ENCODE measurements around the gene MAP2K2. TPM values are rescaled to one million over a fixed set of nuclear protein-coding genes. Genes with fewer than 3 reads are reported as not detected.
"Not testable (repeated sequence)": the region's sequence is repeated elsewhere in the genome, so short reads cannot be mapped to it uniquely, and the experiment has no call there.

Gene MAP2K2
- total RNA-seq, 4 donors from 2014 or later: 76.9 to 128 (median 93.8) TPM

DNA sequence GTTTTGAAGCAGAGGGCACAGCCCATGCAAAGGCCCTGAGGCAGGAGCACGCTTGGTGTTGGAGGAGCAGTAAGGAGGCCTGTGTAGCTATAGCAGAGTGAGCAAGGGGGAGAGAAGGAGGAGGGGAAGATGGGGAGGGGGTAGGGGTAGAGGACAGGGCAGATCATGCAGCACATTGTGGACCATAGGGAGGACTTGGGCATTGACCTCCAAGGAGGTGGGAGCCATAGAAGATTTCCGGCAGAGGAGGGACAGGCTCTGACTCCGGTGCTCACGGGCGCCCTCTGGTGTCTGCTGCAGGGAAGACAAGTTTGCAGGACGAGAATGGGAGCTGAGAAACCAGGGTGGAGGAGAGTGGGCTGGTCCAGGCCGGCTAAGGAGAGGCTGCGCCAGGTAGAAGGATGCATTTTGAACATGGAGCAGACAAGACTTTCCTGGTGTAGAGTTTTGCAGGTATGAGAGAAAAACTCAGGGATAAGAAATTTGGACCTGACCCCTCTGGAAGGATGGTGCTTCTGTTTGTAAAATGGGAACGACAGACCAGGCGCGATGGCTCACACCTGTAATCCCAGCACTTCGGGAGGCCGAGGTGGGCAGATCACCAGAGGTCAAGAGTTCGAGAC, 15.8 kb upstream of the MAP2K2 start:
- 25 to 31% methylated on average over 14 of the region's 14 CpGs for WGBS, 2 donors

DNA sequence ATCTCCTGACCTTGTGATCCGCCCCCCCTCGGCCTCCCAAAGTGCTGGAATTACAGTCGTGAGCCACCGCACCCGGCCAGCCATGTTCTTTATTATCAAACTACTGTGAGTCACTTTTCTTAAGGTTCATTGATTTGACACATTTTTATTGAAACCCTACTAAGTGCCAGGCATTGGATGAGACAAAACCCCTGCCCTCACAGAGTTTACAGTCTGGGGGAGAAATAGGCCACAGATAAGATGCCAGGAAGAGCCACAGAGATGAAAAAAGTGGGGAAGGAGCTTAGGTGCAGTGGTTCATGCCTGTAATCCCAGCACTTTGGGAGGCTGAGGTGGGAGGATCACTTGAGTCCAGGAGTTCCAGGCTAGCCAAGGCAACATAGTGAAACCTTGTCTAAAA, 14.5 kb upstream of the MAP2K2 start:
- no peak for DNase-seq
- H3K9me3 ChIP-seq: no peaks in the 10 kb centered on the region
- TF ChIP-seq POLR2A (IDR thresholded peaks at IDR 0.05): no peak
- TF ChIP-seq, protein P1, sequence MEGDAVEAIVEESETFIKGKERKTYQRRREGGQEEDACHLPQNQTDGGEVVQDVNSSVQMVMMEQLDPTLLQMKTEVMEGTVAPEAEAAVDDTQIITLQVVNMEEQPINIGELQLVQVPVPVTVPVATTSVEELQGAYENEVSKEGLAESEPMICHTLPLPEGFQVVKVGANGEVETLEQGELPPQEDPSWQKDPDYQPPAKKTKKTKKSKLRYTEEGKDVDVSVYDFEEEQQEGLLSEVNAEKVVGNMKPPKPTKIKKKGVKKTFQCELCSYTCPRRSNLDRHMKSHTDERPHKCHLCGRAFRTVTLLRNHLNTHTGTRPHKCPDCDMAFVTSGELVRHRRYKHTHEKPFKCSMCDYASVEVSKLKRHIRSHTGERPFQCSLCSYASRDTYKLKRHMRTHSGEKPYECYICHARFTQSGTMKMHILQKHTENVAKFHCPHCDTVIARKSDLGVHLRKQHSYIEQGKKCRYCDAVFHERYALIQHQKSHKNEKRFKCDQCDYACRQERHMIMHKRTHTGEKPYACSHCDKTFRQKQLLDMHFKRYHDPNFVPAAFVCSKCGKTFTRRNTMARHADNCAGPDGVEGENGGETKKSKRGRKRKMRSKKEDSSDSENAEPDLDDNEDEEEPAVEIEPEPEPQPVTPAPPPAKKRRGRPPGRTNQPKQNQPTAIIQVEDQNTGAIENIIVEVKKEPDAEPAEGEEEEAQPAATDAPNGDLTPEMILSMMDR (IDR thresholded peaks at IDR 0.05): no peak
- intact Hi-C loops (cut with DNase I): loop anchor here (10.0 kb wide), 2 partner anchors 84 to 154 kb away; partner anchors contain the start of gene EEF2
- 84 to 88% methylated on average over 5 of the region's 5 CpGs for WGBS, 2 donors
- no peak overlapping the region for H3K27ac ChIP-seq
- H3K4me1 ChIP-seq: peaks cover 0 to 22% (median 6%) of the 10 kb centered on the region in 3 donors
- no peaks in the 10 kb centered on the region for H3K27me3 ChIP-seq
- no peaks in the 10 kb centered on the region for H3K36me3 ChIP-seq
- no peak overlapping the region for H3K4me3 ChIP-seq

More for the DNA sequence above, 15.8 kb upstream of the MAP2K2 start:
- intact Hi-C loops (cut with DNase I): loop anchor here (10.0 kb wide), 2 partner anchors 85 to 155 kb away; partner anchors contain the start of gene EEF2
- Histone ChIP-seq H3K4me3 (no peak overlapping the region), H3K27me3 (peaks cover 0 to 1% (median 0%) of the 10 kb centered on the region in 4 donors), H3K4me1 (peaks cover 0 to 13% (median 6%) of the 10 kb centered on the region in 3 donors), H3K9me3 (no peaks in the 10 kb centered on the region), H3K36me3 (no peaks in the 10 kb centered on the region), H3K27ac (no peak overlapping the region)
- no peak for DNase-seq
- TF ChIP-seq, protein P1 (IDR thresholded peaks at IDR 0.05): peak; percentile 71 to 85 (median 79)
- TF ChIP-seq POLR2A (IDR thresholded peaks at IDR 0.05): no peak

DNA sequence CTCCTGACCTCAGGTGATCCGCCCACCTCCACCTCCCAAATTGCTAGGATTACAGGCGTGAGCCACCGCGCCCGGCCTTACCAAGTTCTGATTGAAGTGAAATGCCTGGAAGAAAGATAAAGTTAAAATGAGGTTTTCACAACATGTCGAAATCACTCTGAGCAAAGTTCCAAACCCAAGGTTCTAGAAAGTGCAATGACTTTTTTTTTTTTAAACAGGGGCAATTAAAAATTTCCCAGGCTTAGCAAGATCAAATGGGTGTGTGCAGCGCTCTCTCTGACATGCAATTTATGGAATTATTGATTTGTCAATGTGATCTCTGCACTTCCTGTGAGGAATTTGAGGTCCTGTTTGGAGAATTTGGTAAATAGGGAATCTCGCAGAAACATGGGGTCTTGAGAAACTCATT, 12.8 kb upstream of the MAP2K2 start:
- Histone ChIP-seq H3K4me3 (no peak overlapping the region), H3K4me1 (peaks cover 0 to 29% (median 6%) of the 10 kb centered on the region in 3 donors), H3K27me3 (no peaks in the 10 kb centered on the region), H3K27ac (no peak overlapping the region), H3K9me3 (no peaks in the 10 kb centered on the region), H3K36me3 (no peaks in the 10 kb centered on the region)
- 77 to 86% methylated on average over 8 of the region's 8 CpGs for WGBS, 2 donors
- intact Hi-C loops (cut with DNase I): loop anchor here (10.0 kb wide), 2 partner anchors 82 to 152 kb away; partner anchors contain the start of gene EEF2
- TF ChIP-seq, protein P1 (IDR thresholded peaks at IDR 0.05): no peak
- no peak for TF ChIP-seq POLR2A (IDR thresholded peaks at IDR 0.05)
- DNase-seq: no peak

DNA sequence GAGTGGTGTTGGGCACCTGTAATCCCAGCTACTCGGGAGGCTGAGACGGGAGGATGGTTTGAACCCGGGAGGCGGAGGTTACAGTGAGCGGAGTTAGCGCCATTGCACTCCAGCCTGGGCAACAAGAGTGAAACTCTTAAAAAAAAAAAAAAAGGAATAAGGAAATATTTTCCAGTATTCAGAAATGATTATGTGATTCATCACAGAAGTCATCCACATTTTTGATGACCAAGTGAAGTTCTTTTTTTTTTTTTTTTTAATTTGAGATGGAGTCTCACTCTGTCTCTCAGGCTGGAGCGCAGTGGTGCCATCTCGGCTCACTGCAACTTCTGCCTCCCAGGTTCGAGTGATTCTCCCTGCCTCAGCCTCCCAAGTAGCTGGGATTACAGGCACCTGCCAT, 11.5 kb upstream of the MAP2K2 start:
- WGBS, 2 donors: 90 to 91% methylated on average over 9 of the region's 9 CpGs
- not testable (repeated sequence) for H3K9me3 ChIP-seq, H3K36me3 ChIP-seq, H3K27me3 ChIP-seq, H3K27ac ChIP-seq, DNase-seq, H3K4me3 ChIP-seq
- H3K4me1 ChIP-seq: peaks cover 0 to 38% (median 10%) of the 10 kb centered on the region in 3 donors
- intact Hi-C loops (cut with DNase I): loop anchor here (10.0 kb wide), 2 partner anchors 81 to 151 kb away; partner anchors contain the start of gene EEF2

DNA sequence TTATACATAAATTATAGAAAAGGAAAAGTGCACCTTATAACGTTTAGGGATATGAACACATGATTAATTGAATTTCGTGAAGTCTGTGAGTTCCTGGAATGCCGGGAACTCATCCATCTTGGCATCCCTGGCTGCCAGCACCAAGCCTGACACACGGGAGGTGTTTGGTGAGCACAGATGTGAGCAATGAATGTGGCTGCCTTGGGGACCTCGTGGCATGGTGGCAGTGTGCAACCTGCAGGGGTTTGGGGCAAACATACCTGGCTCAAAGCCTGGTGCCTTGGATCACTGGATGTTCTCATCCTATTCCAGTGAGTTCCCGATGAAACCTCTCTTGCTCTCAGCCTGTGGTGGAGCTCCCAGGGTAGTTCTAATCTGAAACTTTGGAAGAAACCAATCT, 10.4 kb upstream of the MAP2K2 start:
- Histone ChIP-seq H3K27me3 (peaks cover 0 to 13% (median 0%) of the 10 kb centered on the region in 4 donors), H3K27ac (no peak overlapping the region), H3K9me3 (no peaks in the 10 kb centered on the region), H3K4me3 (no peak overlapping the region), H3K4me1 (peaks cover 0 to 33% (median 5%) of the 10 kb centered on the region in 3 donors), H3K36me3 (no peaks in the 10 kb centered on the region)
- intact Hi-C loops (cut with DNase I): loop anchor here (10.0 kb wide), 2 partner anchors 80 to 150 kb away; partner anchors contain the start of gene EEF2
- TF ChIP-seq POLR2A (IDR thresholded peaks at IDR 0.05): no peak
- TF ChIP-seq, protein P1 (IDR thresholded peaks at IDR 0.05): no peak
- WGBS, 2 donors: 18 to 21% methylated on average over 6 of the region's 6 CpGs
- DNase-seq: no peak

All from esophagus squamous epithelium (tissue), 5 donors.